ENCODE results near the gene TNKS1BP1. TPM values are rescaled to one million over a fixed set of nuclear protein-coding genes. Genes with fewer than 3 reads are reported as not detected.

Gene TNKS1BP1
- total and polyA plus RNA-seq, 8 donors = 63.4 to 172 (median 80.8) TPM

GRCh38 chr11:57309106-57310059 lies 15.4 kb downstream of the TNKS1BP1 start:
- peak in 2 of 6 donors; percentile 23 to 49 for DNase-seq
- peaks cover 43 to 60% (median 52%) of the 10 kb centered on the region in 3 donors for H3K4me1 ChIP-seq
- peaks cover 0 to 31% (median 11%) of the 10 kb centered on the region in 3 donors for H3K36me3 ChIP-seq
- TF ChIP-seq CTCF (IDR thresholded peaks at IDR 0.05) = no peak
- no peak for ATAC-seq
- 82 to 87% methylated on average over 24 of the region's 24 CpGs for WGBS, 2 donors
- H3K4me3 ChIP-seq = no peak overlapping the region
- no peaks in the 10 kb centered on the region for H3K27me3 ChIP-seq
- peak overlapping the region in 2 of 4 donors; percentile 66 to 90 for H3K27ac ChIP-seq
- FAIRE-seq = no peak
- no peaks in the 10 kb centered on the region for H3K9me3 ChIP-seq
- intact Hi-C loops (cut with DNase I) = loop anchor here in 1 of 3 donors (10.0 kb wide), 1 partner anchor 65 kb away; no protein-coding TSS in a partner anchor

GRCh38 chr11:57308426-57309060 lies 16.2 kb downstream of the TNKS1BP1 start:
- FAIRE-seq = no peak
- Histone ChIP-seq H3K27me3 (no peaks in the 10 kb centered on the region), H3K36me3 (peaks cover 0 to 23% (median 7%) of the 10 kb centered on the region in 3 donors), H3K27ac (no peak overlapping the region), H3K9me3 (no peaks in the 10 kb centered on the region), H3K4me3 (no peak overlapping the region), H3K4me1 (peaks cover 47 to 60% (median 56%) of the 10 kb centered on the region in 3 donors)
- WGBS, 2 donors = 90 to 95% methylated on average over 10 of the region's 10 CpGs
- ATAC-seq = no peak
- TF ChIP-seq CTCF (IDR thresholded peaks at IDR 0.05) = no peak
- DNase-seq = peak in 2 of 6 donors; percentile 17 to 44
- intact Hi-C loops (cut with DNase I) = loop anchor here in 1 of 3 donors (10.0 kb wide), 1 partner anchor 64 kb away; no protein-coding TSS in a partner anchor

- intact Hi-C loops (cut with DNase I) = loop anchor here in 1 of 3 donors (10.0 kb wide), 1 partner anchor 63 kb away; no protein-coding TSS in a partner anchor
- H3K27me3 ChIP-seq = no peaks in the 10 kb centered on the region
- no peak for TF ChIP-seq CTCF (IDR thresholded peaks at IDR 0.05)
- peaks cover 0 to 24% (median 3%) of the 10 kb centered on the region in 3 donors for H3K36me3 ChIP-seq
- no peak overlapping the region for H3K4me3 ChIP-seq
- no peaks in the 10 kb centered on the region for H3K9me3 ChIP-seq
- DNase-seq = peak in 1 of 6 donors; percentile 31
- 64 to 67% methylated on average over 7 of the region's 7 CpGs for WGBS, 2 donors
- ATAC-seq = no peak
- FAIRE-seq = no peak
- no peak overlapping the region for H3K27ac ChIP-seq
- H3K4me1 ChIP-seq = peaks cover 39 to 52% (median 50%) of the 10 kb centered on the region in 3 donors
Observed at GRCh38 chr11:57307666-57308270, 17.0 kb downstream of the TNKS1BP1 start.

GRCh38 chr11:57306940-57307565 lies 17.7 kb downstream of the TNKS1BP1 start:
- WGBS, 2 donors = 79 to 84% methylated on average over 9 of the region's 9 CpGs
- H3K36me3 ChIP-seq = peaks cover under 1 to 24% (median 6%) of the 10 kb centered on the region in 3 donors
- H3K9me3 ChIP-seq = no peaks in the 10 kb centered on the region
- H3K27me3 ChIP-seq = no peaks in the 10 kb centered on the region
- DNase-seq (peak in 1 of 6 donors; percentile 37), ATAC-seq (no peak), FAIRE-seq (no peak)
- no peak for TF ChIP-seq CTCF (IDR thresholded peaks at IDR 0.05)
- no peak overlapping the region for H3K4me3 ChIP-seq
- H3K27ac ChIP-seq = no peak overlapping the region
- peaks cover 32 to 45% (median 43%) of the 10 kb centered on the region in 3 donors for H3K4me1 ChIP-seq
- intact Hi-C loops (cut with DNase I) = loop anchor here in 1 of 3 donors (10.0 kb wide), 1 partner anchor 62 kb away; no protein-coding TSS in a partner anchor

Data from pancreas (tissue), 10 donors.